AG09319 (cell line): Measurements from ENCODE around the gene IQGAP2.

Experiments used
- DNase-seq: peaks from one replicate; pipeline ENCODE4 v3.0.0-alpha.2; 2010; ENCODE audit warnings: low read depth; ENCODE audit errors: extremely low read depth
- CTCF ChIP-seq: IDR thresholded peaks from 2 replicates; pipeline ENCODE4 v1.5.1; 2011; ENCODE audit warnings: low read depth, mild to moderate bottlenecking, inconsistent platforms, low read length, moderate library complexity

Gene IQGAP2

GRCh38 chr5:76724871-76725270, 321.8 kb downstream of the IQGAP2 start:
- TF ChIP-seq CTCF: no peak
- no peak for DNase-seq

GRCh38 chr5:76728965-76729364, 325.9 kb downstream of the IQGAP2 start:
- TF ChIP-seq CTCF: no peak
- DNase-seq: no peak

GRCh38 chr5:76729373-76730290, 326.5 kb downstream of the IQGAP2 start:
- no peak for TF ChIP-seq CTCF

GRCh38 chr5:76732405-76733048, 329.4 kb downstream of the IQGAP2 start:
- DNase-seq: no peak
- no peak for TF ChIP-seq CTCF

More at GRCh38 chr5:76729373-76730290, 326.5 kb downstream of the IQGAP2 start:
- DNase-seq: no peak

- DNase-seq: no peak
- no peak for TF ChIP-seq CTCF
Observed at GRCh38 chr5:76733049-76733417, 329.9 kb downstream of the IQGAP2 start.

GRCh38 chr5:76735762-76736545, 332.9 kb downstream of the IQGAP2 start:
- TF ChIP-seq CTCF: no peak
- no peak for DNase-seq
